GM18508 (cell line): ENCODE measurements around the gene PJVK.
"Not testable (repeated sequence)": the region's sequence is repeated elsewhere in the genome, so short reads cannot be mapped to it uniquely, and the experiment has no call there.

Source experiments
- ATAC-seq: cut with Tn5 transposase; IDR thresholded peaks from one replicate; pipeline ENCODE4 v1.9.1; 2021; ENCODE audit warnings: moderate number of reproducible peaks; ENCODE audit not compliant: insufficient read depth, unreplicated experiment

PJVK gene, protein sequence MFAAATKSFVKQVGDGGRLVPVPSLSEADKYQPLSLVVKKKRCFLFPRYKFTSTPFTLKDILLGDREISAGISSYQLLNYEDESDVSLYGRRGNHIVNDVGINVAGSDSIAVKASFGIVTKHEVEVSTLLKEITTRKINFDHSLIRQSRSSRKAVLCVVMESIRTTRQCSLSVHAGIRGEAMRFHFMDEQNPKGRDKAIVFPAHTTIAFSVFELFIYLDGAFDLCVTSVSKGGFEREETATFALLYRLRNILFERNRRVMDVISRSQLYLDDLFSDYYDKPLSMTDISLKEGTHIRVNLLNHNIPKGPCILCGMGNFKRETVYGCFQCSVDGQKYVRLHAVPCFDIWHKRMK

DNA sequence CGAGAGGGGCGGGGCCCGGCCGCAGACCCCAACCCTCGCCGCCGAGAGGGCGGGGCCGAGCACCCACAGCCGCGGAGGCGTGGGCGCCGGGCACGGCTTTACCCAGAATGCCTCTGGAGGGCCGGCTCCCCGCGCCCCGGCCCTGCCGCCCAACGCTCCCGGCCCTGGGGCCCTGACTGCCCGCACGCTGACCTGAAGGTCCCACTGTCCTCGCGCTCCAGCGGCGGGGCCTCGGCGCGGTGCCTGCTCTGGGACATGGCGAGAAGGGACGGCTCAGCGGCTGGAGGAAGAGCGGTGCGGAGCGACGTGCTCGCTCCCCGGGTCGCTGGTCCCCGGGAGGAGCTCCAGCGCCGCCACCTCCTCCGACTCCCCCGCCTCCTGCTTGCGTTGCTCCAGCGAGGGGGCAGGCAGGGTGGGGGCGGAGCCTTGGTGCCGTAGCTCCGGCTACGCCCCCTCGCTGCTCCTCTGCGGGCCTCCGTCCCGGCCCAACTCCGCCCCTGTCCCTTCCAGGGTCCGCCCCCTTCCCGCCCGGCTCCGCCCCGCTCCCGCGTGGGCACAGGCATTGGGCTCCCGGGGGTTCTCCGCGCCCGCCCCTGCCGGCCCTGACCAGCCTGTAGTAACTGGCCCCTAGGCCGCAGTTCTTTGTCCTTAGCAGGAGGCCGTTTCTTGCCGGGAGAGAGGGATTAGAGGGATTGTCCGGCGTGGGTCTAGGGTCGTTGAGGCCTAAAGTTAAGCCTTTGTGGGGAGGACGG, at the start of gene PJVK, which contains the start of gene PRKRA:
PJVK (plus strand) TSS at position 605 of the 752 bp plus-strand sequence. CDS start 2,032 bp downstream, outside the sequence.
PRKRA (minus strand) TSS at position 402 of the 752 bp plus-strand sequence; CDS start at position 257, 145 bp downstream.
- peak; percentile 54 for ATAC-seq

DNA sequence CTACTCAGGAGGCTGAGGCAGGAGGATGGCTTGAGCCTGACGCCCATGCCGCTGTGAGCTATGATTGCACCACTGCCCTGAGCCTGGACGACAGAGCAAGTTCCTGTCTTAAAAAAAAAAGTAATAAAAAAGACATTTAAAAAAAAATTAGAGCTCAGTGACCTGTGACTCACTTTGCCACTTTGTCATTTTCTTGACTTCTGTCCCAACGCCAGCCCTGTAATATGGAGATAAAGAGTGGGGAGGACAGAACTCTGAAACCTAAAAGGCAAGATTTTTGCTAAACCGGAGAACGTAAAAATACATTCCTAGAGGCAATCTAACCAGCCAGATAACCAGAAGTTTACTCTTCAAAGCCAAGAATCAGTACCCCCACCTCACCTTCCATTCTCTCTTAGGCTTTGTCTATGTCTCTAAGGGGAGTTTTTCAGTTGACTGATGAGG, 49.2 kb upstream of the PJVK start:
- no peak for ATAC-seq

DNA sequence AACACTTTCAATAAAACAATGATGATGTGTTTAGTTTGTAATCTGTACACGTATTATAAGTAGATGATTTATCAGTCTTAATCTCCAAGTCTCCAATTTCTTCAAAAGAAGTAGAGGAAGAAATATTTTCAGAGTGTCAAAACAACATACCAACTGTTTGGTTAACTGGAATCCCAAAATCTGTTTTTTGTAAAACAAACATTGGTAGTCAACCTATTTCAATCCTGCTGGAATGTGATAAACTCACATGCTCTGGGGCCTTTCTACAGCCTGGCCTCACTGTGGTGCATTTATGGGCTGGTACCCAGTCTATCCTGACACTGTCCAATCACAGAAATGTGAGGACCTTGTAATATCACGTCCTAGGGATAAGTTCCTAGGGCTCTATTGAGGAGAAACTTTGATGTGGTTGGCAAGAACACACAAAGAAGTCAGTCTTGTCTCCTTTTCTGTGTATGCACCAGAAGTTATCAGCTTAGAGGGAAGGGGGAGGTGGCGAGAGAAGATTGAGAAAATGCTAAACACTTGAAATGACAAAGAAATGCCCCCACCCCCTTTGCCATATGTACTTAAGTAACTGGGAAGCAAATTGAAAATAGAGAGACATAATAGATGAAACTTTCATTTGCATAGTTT, 47.4 kb upstream of the PJVK start:
- peak; percentile 15 for ATAC-seq

DNA sequence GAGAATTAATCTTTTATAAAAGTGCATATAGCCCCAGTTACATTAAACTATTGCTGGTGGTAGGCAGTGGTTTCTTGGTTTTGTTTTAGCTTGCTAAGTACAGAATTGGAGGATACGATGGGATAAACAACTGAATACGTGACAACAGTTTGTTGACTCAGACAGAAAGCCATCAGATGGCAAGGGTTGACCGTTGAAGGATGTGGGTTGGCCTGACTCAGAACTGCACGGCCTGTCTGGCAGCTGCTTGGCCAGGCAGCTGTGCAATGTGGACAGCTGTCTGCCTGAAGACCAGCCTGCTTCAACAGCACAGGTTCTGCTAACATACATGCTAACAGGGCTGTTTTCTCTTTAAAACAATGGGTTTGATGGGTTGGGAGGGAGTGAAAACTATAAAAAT, 46.8 kb upstream of the PJVK start:
- peak; percentile 99 for ATAC-seq

DNA sequence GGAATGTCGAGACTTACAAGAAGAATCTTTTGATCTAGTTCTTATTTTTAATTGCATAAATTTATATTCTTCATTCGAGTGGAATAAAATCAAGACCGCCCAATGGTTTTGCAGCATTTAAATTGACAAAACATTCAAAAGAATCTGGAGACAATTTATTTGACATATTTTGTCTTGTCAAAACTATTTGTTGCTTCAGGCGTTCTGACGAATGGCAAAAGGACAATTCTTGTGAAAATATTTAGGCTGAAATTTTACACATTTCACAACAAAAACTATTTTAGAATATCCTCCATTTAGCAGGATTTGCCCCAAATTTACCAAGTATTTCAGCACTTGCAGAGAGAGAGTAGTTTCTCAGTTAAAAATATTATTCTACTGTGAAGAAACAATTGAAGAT, 41.9 kb upstream of the PJVK start:
- ATAC-seq: no peak

DNA sequence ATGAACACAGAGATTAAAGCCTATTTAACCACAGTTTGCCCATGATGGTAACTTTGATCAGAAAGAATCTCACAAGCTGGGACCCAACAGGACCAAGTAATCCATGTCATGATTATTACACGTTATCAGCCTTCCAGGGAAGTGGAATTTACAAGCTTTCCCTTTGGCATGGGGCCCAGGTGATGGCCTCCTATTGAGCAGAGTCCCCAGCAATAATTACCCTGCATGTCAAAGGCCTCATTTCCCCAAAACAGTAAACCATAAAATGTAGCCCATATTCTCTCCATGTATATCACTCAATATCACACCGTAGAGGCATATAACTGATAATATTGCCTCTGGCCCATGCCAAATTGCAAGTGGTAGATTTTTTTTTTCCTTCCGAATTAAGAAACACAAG, 39.1 kb upstream of the PJVK start:
- no peak for ATAC-seq

DNA sequence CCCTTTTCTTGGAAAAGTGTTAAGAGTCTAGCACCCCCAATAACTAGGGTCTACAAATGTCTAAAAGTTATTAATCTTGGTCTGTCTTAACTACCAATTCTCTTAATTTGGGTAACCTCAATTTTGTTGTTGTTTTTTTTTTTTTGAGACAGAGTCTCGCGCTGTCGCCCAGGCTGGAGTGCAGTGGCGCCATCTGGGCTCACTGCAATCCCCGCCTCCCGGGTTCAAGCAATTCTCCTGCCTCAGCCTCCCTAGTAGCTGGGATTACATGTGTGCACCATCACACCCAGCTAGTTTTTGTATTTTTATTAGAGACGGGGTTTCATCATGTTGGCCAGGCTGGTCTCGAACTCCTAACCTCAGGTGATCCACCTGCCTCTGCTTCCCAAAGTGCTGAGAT, 38.7 kb upstream of the PJVK start:
- ATAC-seq: not testable (repeated sequence)

DNA sequence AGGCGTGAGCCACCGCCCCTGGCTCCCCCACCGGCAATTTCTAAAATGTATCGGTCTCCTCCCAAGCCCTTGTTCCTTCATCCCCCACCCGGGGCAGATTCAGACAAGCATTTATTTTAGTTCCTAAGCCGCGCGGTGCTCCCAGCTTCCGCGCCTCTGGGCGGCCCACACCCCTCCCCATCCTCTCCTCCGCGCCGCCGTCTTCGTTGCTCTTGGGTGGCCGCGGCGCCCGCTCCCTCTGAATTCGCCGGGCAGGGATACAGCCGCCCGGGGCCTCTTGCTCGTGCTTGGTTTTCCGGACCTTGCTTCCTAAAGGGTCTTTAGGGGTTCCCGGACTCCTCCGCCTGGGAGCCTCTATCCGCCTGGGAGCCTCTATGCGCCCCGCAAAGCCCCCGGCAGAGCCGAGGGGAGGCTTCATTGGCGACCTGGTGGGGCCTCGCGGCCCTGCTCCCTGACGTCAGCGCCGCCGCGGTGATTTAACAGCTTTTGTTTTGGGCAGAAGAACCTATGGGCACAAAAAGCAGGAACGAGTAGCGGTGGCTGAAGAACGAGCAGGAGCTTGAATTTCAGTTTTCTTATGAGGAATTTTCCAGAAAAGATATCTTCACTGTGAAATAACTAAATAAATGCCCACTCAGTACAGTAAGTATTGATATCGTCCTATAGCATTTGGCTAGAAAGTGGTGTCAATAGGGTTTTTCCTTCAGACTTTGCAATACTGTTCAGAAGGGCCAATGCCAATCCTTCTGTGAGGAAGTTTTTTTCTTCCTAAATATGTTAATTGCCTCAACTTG, 37.5 kb upstream of the PJVK start:
- ATAC-seq: peak; percentile 47

DNA sequence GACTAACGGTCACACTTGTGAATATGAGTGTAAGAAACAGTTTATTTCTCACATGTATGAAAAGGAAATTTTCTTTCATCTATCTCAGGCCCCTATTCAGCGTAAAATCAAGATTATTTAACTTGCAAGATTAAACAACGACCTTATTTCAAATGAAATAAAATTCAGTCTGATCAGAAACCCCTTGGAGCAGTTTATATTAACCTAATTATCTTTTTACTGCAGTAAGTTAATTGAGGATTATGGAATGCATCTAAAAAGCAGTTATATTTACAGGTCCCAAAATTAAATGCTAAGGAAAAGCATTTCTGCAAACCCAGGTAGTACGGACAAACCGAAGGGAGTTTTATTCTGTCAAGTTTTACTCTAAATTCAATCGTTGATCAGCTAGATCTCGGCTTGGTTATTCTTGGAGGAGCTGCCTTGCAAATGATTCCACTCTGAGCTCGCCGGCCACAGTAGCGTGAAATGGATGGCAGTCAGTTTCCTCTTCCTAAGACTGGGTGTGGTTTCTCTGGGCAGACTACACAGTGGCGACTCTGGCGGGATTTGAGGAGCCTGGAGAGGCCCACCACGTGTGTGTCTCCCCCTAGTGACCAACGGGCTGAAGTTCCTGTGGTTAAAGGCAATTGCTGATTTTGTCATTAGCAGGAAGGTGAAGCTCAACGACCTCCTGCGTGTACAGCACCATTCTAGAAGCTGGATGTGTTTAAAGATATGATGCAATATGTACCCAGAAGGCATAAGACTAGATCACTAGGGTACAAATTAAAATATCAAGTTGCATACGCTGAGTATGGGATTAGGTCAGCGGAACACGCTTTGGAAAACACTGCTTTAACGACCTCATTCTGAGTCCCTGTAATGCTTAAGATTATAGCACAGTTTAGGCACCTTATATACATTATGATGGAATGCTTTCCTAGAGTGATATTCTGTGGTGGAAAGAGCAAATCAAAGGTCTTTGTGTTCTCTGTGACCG, 36.6 kb upstream of the PJVK start:
- ATAC-seq: peak; percentile 81

DNA sequence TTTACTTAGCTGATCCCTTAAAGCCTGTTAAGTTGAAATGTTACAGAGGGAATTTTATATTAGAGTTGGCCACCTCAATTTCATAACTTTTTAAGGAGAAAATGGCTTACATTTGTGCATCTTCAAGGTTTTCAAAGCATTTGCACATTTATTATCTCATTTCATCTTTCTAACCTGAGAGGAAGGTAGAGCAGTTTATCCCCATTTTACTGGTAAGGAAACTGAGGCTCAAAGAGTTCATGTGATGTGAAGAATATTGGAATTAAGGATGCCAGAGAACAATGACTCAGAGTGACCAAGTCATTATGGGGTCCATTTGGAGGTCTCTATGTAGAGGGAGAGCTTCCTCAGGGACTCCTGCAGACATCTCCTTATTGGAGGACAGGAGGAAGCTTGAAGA, 35.2 kb upstream of the PJVK start:
- no peak for ATAC-seq

DNA sequence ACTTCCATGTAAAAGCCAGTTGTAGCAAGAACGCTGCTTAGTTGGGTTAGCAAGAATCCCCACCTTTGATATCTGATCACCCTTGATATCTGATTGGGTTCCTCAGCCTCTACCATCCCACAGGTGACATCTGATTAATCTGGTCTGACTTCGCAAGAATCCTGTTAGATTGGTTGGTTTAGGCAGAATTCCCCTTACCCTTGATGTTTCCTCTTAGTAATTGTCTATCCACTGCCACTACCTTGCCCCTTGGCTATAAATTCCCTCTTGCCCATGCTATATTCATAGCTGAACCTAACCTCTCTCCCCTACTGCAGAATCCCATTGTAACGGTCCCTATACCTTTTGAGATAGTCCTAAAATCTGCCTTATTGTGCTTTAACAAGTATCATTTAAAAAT, 33.3 kb upstream of the PJVK start:
- no peak for ATAC-seq

DNA sequence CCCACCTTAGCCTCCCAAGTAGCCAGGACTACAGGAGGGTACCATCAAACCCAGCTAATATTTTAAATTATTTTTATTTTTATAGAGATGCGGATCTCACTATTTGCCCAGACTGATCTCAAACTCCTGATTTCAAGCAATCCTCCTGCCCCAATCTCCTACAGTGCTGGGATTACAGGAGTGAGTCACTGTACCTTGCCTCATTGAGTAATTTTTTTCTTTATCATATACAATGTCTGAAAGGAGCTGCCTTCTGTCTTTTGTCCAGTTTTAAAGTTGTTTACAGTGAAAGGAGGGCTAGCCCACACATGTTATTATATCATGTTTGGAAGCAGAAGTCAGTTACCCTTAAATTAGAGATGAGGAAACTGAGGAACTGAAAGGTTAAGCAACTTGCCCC, 32.8 kb upstream of the PJVK start:
- no peak for ATAC-seq

DNA sequence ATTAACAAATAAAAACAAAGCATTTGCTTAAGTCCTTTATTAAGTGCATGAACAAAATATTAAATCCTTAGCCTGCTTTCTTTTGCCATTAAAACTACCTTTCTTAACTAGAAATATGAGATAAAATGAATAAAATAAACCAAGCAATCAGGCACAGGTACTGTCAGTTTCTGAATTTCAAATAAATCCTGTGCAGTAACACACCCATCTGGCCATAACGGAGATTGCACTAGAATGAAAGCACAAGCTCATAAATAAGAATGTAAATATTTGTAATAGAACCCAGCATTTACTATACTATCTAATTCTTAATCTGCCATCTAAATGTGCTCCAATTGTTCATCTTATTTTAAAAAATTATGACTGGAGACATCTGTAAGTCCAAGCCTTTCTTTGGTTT, 32.1 kb upstream of the PJVK start:
- ATAC-seq: no peak

DNA sequence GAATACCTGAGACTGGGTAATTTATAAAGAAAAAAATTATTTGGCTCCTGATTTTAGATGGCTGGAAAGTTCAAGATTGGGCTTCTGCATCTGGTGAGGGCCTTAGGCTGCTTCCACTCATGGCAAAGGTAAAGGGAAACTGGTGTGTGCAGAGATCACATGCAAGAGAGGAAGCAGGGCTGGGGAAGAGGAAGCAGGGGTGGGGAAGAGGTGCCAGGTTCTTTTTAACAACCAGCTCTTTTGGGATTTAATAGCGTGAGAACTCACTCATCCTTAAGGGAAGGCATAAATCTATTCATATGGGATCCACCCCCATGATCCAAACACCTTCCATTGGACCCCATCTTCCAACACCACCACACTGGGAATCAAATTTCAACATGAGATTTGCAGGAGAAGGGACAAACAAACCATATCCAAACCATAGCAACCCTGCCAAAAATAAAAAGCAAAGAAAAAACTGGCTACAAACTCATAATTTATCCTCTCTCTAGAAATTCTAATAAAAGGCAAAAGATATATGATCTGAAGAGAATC, 30.6 kb upstream of the PJVK start:
- ATAC-seq: no peak

DNA sequence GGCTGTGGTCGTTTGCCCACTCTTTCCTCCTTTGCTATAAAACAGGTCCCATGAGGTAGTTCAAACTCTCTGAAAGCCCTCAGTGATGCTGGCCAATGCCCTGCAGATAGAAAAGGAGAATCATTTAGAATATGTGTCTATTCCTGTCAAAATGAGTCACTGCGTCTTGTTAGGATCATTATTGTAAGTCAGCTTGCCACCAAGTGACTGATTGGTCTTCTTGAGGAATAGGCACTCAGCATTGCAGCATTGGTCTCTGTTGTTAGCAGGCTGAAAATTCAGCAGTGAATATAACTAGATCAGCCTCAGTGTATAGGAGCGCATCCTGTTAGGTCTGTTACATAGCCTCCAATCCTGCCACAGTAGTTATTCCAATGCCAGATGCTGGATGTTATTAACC, 29.1 kb upstream of the PJVK start:
- no peak for ATAC-seq

DNA sequence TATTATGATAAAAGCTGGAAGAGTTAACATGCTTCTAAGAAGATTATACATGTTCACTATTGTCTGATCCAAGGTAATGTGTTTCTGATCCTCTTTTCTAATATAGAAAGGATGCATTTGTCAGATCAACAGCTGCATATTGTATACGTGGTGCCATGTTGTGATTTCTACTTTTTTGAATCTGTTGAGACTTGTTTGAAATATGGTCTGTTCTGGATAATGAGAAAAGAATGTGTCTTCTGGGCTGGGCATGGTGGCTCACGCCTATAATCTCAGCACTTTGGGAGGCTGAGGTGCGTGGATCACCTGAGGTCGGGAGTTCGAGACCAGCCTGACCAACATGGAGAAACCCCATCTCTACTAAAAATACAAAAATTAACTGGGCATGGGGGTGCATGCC, 27.4 kb upstream of the PJVK start:
- not testable (repeated sequence) for ATAC-seq

DNA sequence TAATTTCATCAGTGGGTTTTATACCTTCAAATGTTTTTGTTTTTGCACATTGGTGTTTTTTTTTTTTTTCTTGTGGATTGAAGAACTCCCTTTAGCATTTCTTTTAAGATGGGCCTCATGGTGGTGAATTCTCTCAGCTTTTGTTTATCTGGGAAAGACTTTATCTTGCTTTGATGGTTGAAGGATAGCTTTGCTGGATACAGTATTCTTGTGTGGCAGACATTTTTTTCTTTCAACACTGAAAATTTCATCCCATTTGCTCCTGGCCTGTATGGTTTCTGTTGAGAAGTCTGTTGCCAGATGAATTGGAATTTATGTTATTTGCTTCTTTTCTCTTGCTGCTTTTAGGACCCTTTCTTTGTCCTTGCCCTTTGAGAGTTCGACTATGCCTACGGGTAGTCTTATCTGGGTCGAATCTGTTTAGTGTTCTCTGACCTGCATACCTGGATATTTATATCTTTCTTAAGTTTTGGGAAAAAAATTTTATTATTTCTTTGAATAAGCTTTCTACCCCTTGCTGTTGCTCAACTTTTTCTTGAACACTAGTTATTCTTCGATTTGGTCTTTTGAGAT, 25.8 kb upstream of the PJVK start:
- ATAC-seq: no peak

DNA sequence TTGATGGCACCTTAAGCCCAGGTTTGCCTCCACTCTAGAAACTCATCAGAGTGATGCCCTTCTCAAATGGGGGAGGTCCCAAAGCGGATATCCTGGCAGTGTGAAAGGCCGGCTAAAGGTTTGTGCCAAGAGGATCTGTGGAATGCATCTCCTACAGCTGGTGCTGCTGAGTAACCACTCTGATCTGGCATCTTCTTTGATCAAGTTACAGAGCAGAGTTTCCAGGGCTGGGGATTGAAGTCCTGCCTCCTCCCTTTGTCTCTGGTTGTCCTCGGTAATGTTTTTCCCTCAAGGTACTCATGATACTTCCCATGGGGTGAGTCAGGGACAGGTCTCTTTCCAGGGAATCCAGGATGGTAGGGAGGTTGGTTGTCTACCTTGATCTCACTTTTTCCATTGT, 24.8 kb upstream of the PJVK start:
- ATAC-seq: no peak

DNA sequence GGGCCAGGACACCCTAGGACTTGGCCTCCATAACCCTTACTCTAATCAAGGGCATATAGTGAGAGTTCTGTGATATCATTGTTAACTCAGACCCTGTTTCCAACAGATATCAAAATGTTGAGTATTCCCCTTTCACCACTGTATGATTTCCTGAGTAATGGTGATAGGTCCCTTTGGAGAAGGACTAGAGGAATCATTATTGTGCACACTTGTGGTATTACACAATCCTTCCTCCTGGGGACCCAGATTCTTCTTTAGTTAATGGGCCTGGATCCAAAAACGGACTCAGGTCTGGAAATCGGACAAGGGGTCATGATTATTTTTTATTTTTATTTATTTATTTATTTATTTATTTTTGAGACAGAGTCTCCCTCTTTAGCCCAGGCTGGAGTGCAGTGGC, 23.7 kb upstream of the PJVK start:
- ATAC-seq: no peak
